Neural progenitor cell (in vitro differentiated cells): Measurements from ENCODE around the gene MKRN2. TPM values are rescaled to one million over a fixed set of nuclear protein-coding genes. Genes with fewer than 3 reads are reported as not detected.

Source experiments
- DNase-seq: peaks from one replicate; pipeline ENCODE4 v3.0.0-alpha.2; 2016; ENCODE audit warnings: low spot score
- H2AFZ ChIP-seq: fragments of 200-600 bp; sonication (generic); replicated peaks from 2 replicates; pipeline ENCODE4 v1.6.1; 2016; ENCODE audit warnings: antibody characterized with exemption
- H3F3A ChIP-seq: fragments of 200-600 bp; sonication (generic); 2 replicates; pipeline ENCODE4 v1.6.1; 2016; ENCODE audit warnings: antibody characterized with exemption, low read depth
- H3K27ac ChIP-seq: fragments of 200-600 bp; sonication (generic); 2 replicates; pipeline ENCODE4 v1.5.1; 2016; ENCODE audit warnings: mild to moderate bottlenecking
- H3K27me3 ChIP-seq: fragments of 200-600 bp; sonication (generic); 2 replicates; pipeline ENCODE4 v1.6.1; 2016; ENCODE audit warnings: mild to moderate bottlenecking, moderate library complexity
- H3K36me3 ChIP-seq: fragments of 200-600 bp; sonication (generic); 2 replicates; pipeline ENCODE4 v1.5.1; 2016
- H3K4me1 ChIP-seq: fragments of 200-600 bp; sonication (generic); 2 replicates; pipeline ENCODE4 v1.6.1; 2016; ENCODE audit warnings: mixed run types
- H3K4me2 ChIP-seq: fragments of 200-600 bp; sonication (generic); 2 replicates; pipeline ENCODE4 v1.6.1; 2016
- H3K4me3 ChIP-seq: fragments of 200-600 bp; sonication (generic); 2 replicates; pipeline ENCODE4 v1.5.1; 2016
- H3K79me2 ChIP-seq: fragments of 200-600 bp; sonication (generic); 2 replicates; pipeline ENCODE4 v1.6.1; 2016; ENCODE audit warnings: low read depth
- H3K9ac ChIP-seq: fragments of 200-600 bp; sonication (generic); 2 replicates; pipeline ENCODE4 v1.6.1; 2016
- H3K9me3 ChIP-seq: fragments of 200-600 bp; sonication (generic); 2 replicates; pipeline ENCODE4 v1.5.1; 2016; ENCODE audit warnings: low read depth
- H4K20me1 ChIP-seq: fragments of 200-600 bp; sonication (generic); 2 replicates; pipeline ENCODE4 v1.6.1; 2016; ENCODE audit warnings: low read depth
- H3K27ac Mint-ChIP-seq: 3 replicates; pipeline ENCODE4 v1.8.0; 2021; ENCODE audit warnings: mixed read lengths
- H3K27me3 Mint-ChIP-seq: 2 replicates; pipeline ENCODE4 v1.8.0; 2022; ENCODE audit warnings: low read depth, mild to moderate bottlenecking, inconsistent platforms, moderate library complexity, mixed read lengths; ENCODE audit not compliant: insufficient read depth
- H3K36me3 Mint-ChIP-seq: 3 replicates; pipeline ENCODE4 v1.8.0; 2021; ENCODE audit warnings: mixed read lengths
- H3K4me1 Mint-ChIP-seq: 3 replicates; pipeline ENCODE4 v1.8.0; 2021; ENCODE audit warnings: mixed read lengths
- H3K4me3 Mint-ChIP-seq: 3 replicates; pipeline ENCODE4 v1.8.0; 2021; ENCODE audit warnings: mild to moderate bottlenecking, moderate library complexity, mixed read lengths
- H3K9me3 Mint-ChIP-seq: 3 replicates; pipeline ENCODE4 v1.8.0; 2020; ENCODE audit warnings: mixed read lengths
- CTCF ChIP-seq: fragments of 200-600 bp; sonication (generic); IDR thresholded peaks from 2 replicates; pipeline ENCODE4 v1.5.1; 2017; ENCODE audit warnings: antibody characterized with exemption, mild to moderate bottlenecking
- EZH2 ChIP-seq: fragments of 200-600 bp; sonication (generic); IDR thresholded peaks from 2 replicates; pipeline ENCODE4 v1.6.1; 2017; ENCODE audit warnings: antibody characterized with exemption, mild to moderate bottlenecking, moderate library complexity
- EZH2phosphoT487 ChIP-seq: fragments of 200-600 bp; sonication (generic); IDR thresholded peaks from 2 replicates; pipeline ENCODE4 v1.6.1; 2017; ENCODE audit warnings: antibody characterized with exemption
- total RNA-seq: library from RNA; depleted of rRNA; stranded (reverse); fragments of >200 nt; gene quantifications from 2 replicates; pipeline ENCODE4 v1.2.3, GENCODE V29; 2015; ENCODE audit warnings: low replicate concordance

The MKRN2 gene
- total RNA-seq, 1 donor from 2014 or later, result 26.5 TPM

DNA sequence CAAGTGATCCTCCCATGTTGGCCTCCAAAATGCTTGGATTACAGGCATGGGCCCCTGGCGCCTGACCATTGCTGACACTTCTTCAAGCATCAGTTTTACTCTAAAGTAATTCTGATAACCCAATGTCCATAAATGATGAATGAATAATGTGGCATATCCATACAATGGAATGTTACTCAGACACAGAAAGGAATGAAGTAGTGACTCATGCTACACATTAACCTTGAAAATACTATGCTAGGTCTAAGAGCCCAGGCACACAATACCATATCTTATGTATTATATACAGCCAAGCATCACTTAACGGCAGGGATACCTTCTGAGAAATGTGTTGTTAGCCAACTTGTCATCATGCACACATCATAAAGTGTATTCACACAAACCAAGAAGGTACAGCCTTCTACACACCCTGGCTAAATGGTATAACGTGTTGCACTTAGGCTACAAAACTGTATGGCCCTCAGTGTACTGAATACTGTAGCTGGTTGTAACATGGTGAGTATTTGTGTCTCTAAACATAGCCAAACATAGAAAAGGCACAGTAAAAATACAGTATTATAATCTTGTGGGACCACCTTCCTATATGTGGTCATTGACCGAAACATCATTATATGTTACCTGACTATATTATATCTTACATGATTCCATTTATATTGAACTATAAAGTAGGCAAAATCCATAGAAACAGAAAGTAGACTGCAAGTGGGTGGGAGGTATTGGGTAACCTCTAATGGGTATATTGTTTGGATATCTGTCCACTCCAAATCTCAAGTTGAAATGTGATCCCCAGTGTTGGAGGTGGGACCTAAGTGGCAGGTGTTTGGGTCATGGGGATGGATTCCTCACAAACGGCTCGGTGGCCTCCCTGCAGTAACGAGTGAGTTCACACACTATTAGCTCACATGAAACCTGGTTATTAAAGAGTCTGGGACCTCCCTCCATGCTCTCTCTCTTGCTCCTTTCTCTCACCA, 31.4 kb downstream of the MKRN2 start:
- TF ChIP-seq EZH2phosphoT487, result no peak
- TF ChIP-seq EZH2, result no peak
- TF ChIP-seq CTCF, result no peak
- Mint-ChIP-seq H3K27ac (no peak overlapping the region), H3K9me3 (no peaks in the 10 kb centered on the region), H3K27me3 (peaks cover 2% of the 10 kb centered on the region), H3K4me3 (no peak overlapping the region), H3K36me3 (peaks cover 40% of the 10 kb centered on the region), H3K4me1 (no peaks in the 10 kb centered on the region)
- H3K27me3 ChIP-seq, result no peaks in the 10 kb centered on the region
- no peak overlapping the region for H2AFZ ChIP-seq
- H3K79me2 ChIP-seq, result no peaks in the 10 kb centered on the region
- no peak overlapping the region for H3K4me3 ChIP-seq
- H3K4me2 ChIP-seq, result no peak overlapping the region
- no peak overlapping the region for H3K27ac ChIP-seq
- H3K9ac ChIP-seq, result no peak overlapping the region
- H3F3A ChIP-seq, result peaks cover 4% of the 10 kb centered on the region
- no peaks in the 10 kb centered on the region for H3K36me3 ChIP-seq
- no peaks in the 10 kb centered on the region for H3K9me3 ChIP-seq
- H3K4me1 ChIP-seq, result no peaks in the 10 kb centered on the region
- H4K20me1 ChIP-seq, result no peaks in the 10 kb centered on the region
- DNase-seq, result no peak

DNA sequence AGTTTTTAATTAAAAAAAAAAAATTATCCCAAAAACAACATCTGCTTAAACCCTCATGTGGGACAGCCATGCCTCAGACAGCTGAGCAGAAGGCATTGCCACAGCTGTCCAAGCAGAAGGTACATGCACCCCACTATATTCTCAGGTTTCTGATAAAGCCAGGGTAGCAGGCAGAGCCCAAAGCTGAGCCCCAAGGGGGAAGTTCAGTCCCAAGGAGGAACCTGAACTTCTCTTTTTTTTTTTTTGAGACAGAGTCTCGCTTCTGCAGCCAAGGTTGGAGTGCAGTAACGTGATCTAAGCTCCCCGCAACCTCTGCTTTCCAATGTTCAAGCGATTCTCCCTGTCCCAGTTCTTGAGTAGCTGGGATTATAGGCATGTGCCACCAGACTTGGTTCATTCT, 33.2 kb downstream of the MKRN2 start:
- no peak overlapping the region for H3K4me3 Mint-ChIP-seq
- peaks cover 4% of the 10 kb centered on the region for H3F3A ChIP-seq
- no peaks in the 10 kb centered on the region for H3K4me1 Mint-ChIP-seq
- H3K27ac Mint-ChIP-seq, result no peak overlapping the region
- no peaks in the 10 kb centered on the region for H3K9me3 Mint-ChIP-seq
- H3K36me3 ChIP-seq, result no peaks in the 10 kb centered on the region
- H3K27me3 Mint-ChIP-seq, result no peaks in the 10 kb centered on the region
- peaks cover 41% of the 10 kb centered on the region for H3K36me3 Mint-ChIP-seq
- no peaks in the 10 kb centered on the region for H3K27me3 ChIP-seq
- TF ChIP-seq EZH2 (no peak), CTCF (no peak), EZH2phosphoT487 (no peak)
- H2AFZ ChIP-seq, result no peak overlapping the region
- H3K9me3 ChIP-seq, result no peaks in the 10 kb centered on the region
- H3K4me3 ChIP-seq, result no peak overlapping the region
- no peak overlapping the region for H3K27ac ChIP-seq
- no peaks in the 10 kb centered on the region for H3K4me1 ChIP-seq
- no peak for DNase-seq
- H3K79me2 ChIP-seq, result no peaks in the 10 kb centered on the region
- no peak overlapping the region for H3K9ac ChIP-seq
- no peaks in the 10 kb centered on the region for H4K20me1 ChIP-seq
- H3K4me2 ChIP-seq, result no peak overlapping the region

DNA sequence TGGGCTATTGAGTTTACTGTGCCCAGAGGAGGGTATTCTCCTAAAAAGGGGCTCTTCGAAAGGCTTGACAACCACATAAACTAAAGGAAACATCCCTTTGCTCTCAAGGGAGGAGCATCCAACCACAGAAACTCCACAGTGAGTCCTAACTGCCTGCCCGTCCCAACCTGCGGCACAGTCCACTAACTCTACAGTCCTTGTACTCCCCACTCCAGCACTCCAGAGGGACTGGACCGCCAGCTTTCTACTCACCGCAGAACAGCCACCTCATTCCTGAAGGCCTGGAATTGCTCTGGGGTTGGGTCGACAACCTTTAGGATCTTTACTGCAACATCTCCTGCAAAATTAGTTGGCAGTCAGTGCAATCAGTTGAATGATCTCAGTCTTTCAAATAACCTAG, 34.6 kb downstream of the MKRN2 start:
- Mint-ChIP-seq H3K27me3 (no peaks in the 10 kb centered on the region), H3K36me3 (peaks cover 43% of the 10 kb centered on the region), H3K27ac (no peak overlapping the region), H3K9me3 (no peaks in the 10 kb centered on the region), H3K4me3 (no peak overlapping the region), H3K4me1 (no peaks in the 10 kb centered on the region)
- DNase-seq, result no peak
- Histone ChIP-seq H3K79me2 (no peaks in the 10 kb centered on the region), H3K27me3 (no peaks in the 10 kb centered on the region), H3K4me1 (no peaks in the 10 kb centered on the region), H3K4me3 (no peak overlapping the region), H3K4me2 (no peak overlapping the region), H4K20me1 (no peaks in the 10 kb centered on the region), H3K9me3 (no peaks in the 10 kb centered on the region), H3K27ac (no peak overlapping the region), H2AFZ (no peak overlapping the region), H3K9ac (no peak overlapping the region), H3K36me3 (no peaks in the 10 kb centered on the region), H3F3A (peaks cover 4% of the 10 kb centered on the region)
- no peak for TF ChIP-seq EZH2
- TF ChIP-seq CTCF, result no peak
- no peak for TF ChIP-seq EZH2phosphoT487
